Bone marrow (tissue), 2 donors: ENCODE measurements around the gene ST8SIA1.
"Not testable (repeated sequence)": the region's sequence is repeated elsewhere in the genome, so short reads cannot be mapped to it uniquely, and the experiment has no call there.

ENCODE experiments used
- DNase-seq, 2 donors: peaks; one replicate each; lab custom pipeline; 2025; lab: John Stamatoyannopoulos, UW

Gene ST8SIA1

DNA sequence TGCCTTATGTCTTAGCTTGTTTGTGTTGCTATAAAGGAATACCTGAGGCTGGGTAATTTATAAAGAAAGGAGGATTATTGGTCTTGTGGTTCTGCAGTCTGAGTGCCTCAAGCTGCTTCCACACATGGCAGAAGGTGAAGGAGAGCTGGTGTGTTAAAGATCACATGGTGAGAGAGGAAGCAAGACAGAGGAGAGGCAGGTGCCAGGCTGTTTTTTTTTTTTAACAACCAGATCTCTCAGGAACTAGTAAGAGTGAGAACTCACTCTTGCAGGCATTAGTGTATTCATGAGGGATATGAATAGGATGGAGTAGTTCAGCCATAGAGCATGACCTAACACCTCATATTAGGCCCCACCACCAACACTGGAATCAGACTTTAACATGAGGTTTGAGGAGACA is 165.1 kb downstream of the ST8SIA1 start:
- no peak for DNase-seq

DNA sequence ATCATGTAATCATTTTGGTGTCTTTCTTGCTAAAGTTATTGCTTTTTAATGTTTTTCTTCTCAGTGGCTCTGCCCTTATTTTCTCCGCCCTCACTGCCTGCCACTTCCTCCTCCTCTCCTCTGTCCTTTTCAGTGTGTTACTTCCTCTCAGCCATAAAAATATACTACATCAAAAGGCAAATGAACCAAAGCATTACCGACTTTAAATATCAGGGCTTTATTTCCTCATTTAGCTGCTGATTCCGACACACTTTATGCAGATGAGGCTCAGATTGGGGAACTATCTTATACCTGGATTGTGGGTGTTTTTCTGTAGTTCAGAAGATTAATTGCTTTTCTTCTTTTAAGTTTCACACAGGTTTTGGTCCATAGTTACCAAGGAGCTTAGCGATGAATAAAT is 170.4 kb downstream of the ST8SIA1 start:
- peak in 1 of 2 donors; percentile 25 for DNase-seq

DNA sequence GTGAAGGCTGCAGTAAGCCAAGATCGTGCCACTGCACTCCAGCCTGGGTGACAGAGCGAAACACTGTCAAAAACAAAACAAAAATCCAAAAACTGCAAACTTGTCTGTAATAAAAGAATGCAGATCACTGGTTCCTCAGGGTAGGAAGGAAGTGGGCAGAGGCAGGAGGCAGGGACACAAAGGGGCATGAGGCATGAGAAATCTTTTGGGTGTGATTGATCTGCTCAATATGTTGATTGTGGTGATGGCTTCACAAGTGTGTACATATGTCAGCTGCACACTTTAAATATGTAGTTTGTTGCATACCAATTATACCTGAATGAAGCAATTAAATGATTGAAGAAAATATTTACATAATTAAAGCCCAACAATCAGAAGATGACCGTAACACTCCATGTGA is 170.9 kb downstream of the ST8SIA1 start:
- DNase-seq: no peak

DNA sequence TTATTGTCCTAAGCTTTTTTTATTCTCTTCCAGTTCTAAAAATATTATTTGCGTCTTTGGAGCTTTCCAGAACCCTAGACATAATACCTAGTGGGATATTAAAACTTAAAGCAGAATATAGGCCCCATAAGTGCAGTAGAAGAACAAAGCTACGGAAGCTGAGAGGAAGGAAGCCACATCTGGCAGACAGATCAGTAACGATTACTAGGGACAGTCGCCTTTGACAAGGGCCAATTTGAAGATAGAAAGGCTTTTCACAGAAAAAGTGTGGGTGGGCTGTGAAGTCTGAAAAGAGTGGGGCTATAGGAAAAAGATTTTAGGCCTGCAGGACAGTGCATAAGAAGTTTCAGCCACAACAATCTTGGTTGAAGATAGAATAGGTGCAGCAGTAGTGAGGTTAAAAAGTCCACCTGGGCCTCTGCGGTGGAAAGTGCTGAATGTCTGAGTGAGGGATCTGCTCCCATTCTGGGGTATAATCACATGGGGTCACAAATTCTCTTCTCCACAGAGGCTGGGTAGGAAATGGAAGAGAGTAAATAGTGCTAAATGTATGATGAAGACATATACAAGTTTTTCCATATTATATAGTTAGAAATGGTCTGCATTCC is 174.0 kb downstream of the ST8SIA1 start:
- no peak for DNase-seq

DNA sequence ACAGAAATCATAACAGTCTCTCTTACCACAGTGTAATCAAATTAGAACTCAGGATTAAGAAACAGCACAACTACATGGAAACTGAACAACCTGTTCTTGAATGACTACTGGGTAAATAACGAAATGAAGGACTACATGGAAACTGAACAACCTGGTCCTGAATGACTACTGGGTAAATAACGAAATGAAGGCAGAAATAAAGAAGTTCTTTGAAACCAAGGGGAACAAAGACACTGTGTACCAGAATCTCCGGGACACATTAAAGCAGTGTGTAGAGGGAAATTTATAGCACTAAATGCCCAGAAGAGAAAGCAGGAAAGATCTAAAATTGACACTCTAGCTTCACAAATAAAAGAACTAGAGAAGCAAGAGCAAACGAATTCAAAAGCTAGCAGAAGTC is 185.2 kb downstream of the ST8SIA1 start:
- not testable (repeated sequence) for DNase-seq

DNA sequence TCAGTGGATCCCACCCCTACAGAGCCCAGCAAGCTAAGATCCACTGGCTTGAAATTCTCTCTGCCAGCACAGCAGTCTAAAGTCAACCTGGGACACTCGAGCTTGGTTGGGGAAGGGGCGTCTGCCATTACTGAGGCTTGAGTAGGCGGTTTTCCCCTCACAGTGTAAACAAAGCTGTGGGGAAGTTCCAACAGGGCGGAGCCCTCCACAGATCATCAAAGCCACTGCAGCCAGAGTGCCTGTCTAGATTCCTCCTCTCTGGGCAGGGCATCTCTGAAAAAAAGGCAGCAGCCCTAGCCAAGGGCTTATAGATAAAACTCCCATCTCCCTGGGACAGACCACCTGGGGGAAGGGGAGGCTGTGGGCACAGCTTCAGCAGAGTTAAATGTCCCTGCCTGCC is 187.8 kb downstream of the ST8SIA1 start:
- DNase-seq: not testable (repeated sequence)
